Suprapubic skin (tissue), 4 donors: ENCODE data around the gene GSTM1.

Source experiments
- EP300 ChIP-seq: sonication (generic); formaldehyde crosslinking; IDR thresholded peaks from one replicate; pipeline ENCODE4 v1.6.1; 2017; ENCODE audit warnings: antibody characterized with exemption
- POLR2A ChIP-seq, 2 donors: fragments of 450-650 bp; IDR thresholded peaks; one replicate each; pipeline ENCODE4 v1.6.1; 2017; ENCODE audit warnings: antibody characterized with exemption in 2 of 2, mild to moderate bottlenecking in 2 of 2, moderate library complexity in 2 of 2
- POLR2AphosphoS5 ChIP-seq, 3 donors: sonication (generic); formaldehyde crosslinking; IDR thresholded peaks; one replicate each; pipeline ENCODE4 v1.6.1; 2017; ENCODE audit warnings: antibody characterized with exemption in 3 of 3
- TF ChIP-seq, protein P1 (sequence below), 2 donors: fragments of 200-600 bp in 1 of 2; fragments of 450-650 bp in 1 of 2; sonication (generic) in 1 of 2; IDR thresholded peaks; one replicate each; pipeline ENCODE4 v1.5.1; 2016 to 2019; ENCODE audit warnings: antibody characterized with exemption in 2 of 2, mild to moderate bottlenecking in 1 of 2, moderate library complexity in 1 of 2

DNA sequence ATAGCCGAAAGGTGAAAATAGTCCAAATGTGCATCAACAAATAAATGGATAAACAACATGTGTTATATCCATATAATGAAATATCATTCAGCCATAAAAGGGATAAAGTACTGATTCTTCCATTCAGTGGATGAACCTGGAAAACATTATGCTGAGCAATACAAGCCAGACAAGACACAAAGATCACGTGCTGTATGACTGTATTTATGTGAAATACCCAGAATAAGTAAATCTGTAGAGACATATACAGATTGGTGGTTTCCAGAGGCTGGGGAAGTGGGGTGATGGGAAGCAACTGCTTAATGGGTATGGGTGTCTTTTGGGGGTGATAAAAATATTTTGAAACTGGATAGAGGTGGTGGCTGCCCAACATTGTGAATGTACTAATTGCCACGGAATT is 45.0 kb upstream of the GSTM1 start:
- TF ChIP-seq POLR2AphosphoS5 (IDR thresholded peaks at IDR 0.05) (no peak), POLR2A (IDR thresholded peaks at IDR 0.05) (no peak), EP300 (no peak)
- TF ChIP-seq, protein P1, sequence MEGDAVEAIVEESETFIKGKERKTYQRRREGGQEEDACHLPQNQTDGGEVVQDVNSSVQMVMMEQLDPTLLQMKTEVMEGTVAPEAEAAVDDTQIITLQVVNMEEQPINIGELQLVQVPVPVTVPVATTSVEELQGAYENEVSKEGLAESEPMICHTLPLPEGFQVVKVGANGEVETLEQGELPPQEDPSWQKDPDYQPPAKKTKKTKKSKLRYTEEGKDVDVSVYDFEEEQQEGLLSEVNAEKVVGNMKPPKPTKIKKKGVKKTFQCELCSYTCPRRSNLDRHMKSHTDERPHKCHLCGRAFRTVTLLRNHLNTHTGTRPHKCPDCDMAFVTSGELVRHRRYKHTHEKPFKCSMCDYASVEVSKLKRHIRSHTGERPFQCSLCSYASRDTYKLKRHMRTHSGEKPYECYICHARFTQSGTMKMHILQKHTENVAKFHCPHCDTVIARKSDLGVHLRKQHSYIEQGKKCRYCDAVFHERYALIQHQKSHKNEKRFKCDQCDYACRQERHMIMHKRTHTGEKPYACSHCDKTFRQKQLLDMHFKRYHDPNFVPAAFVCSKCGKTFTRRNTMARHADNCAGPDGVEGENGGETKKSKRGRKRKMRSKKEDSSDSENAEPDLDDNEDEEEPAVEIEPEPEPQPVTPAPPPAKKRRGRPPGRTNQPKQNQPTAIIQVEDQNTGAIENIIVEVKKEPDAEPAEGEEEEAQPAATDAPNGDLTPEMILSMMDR (IDR thresholded peaks at IDR 0.05): no peak
